HCT116 (cell line): ENCODE measurements around the gene IRF8. TPM values are rescaled to one million over a fixed set of nuclear protein-coding genes. Genes with fewer than 3 reads are reported as not detected.

Experiments used
- ATAC-seq: fragments of 200-7000 bp; cut with Tn5 transposase; 2 replicates; pipeline ENCODE4 v1.9.1; 2020; ENCODE audit warnings: mild to moderate bottlenecking, moderate library complexity
- BruUV-seq: library from RNA; stranded (reverse); fragments of 400-500 nt; replicated peaks from 2 replicates; lab custom pipeline; 2021; lab: Mats Ljungman, UMichigan
- CTCF ChIA-PET: fragments of 300-600 bp; sonication (Branson Sonifier 250); formaldehyde crosslinking; loops from one replicate; lab custom pipeline; 2021; ENCODE audit warnings: antibody characterized with exemption; lab: Charles Lee
- POLR2A ChIA-PET: fragments of 300-600, 350-600 bp; sonication (Branson Sonifier 250); formaldehyde crosslinking; loops from one replicate; lab custom pipeline; 2021; ENCODE audit warnings: antibody characterized with exemption; lab: Charles Lee
- RAD21 ChIA-PET, 2 experiments: fragments of 300-600 bp; sonication (Branson Sonifier 250); formaldehyde crosslinking; loops; one replicate each; lab custom pipeline; 2023; ENCODE audit warnings: low total read pairs in 2 of 2; ENCODE audit not compliant: uncharacterized antibody in 2 of 2, unreplicated experiment in 2 of 2, low non-redundant PET in 1 of 2; lab: Charles Lee
- DNase-seq: peaks from one replicate; pipeline ENCODE4 v3.0.0-alpha.2; 2010; ENCODE audit warnings: low read depth, low spot score
- H2AFZ ChIP-seq: fragments of 200-600 bp; shearing (Covaris generic), sonication (generic); 2 replicates; pipeline ENCODE4 v1.6.1; 2017; ENCODE audit warnings: low read depth, mixed run types, mixed read lengths, antibody characterized with exemption, low read length; ENCODE audit not compliant: poor library complexity, severe bottlenecking
- H3K27ac ChIP-seq: 2 replicates; pipeline ENCODE4 v1.5.1; 2012; ENCODE audit warnings: low read depth, low read length
- H3K27me3 ChIP-seq: fragments of 200-600 bp; sonication (generic); 2 replicates; pipeline ENCODE4 v1.6.1; 2016; ENCODE audit warnings: mixed run types, low read length, mixed read lengths; ENCODE audit not compliant: insufficient read depth
- H3K36me3 ChIP-seq, 2 experiments: fragments of 200-500 bp in 1 of 2; fragments of 200-600 bp in 1 of 2; sonication (Bioruptor generic) in 1 of 2; sonication (generic) in 1 of 2; 2 replicates each; pipeline versions ENCODE4 v1.5.1 to v1.6.1; 2014 to 2016; ENCODE audit warnings: low read length in 2 of 2, inconsistent platforms in 1 of 2, mixed read lengths in 1 of 2, mixed run types in 1 of 2; ENCODE audit not compliant: insufficient read depth in 2 of 2, control insufficient read depth in 1 of 2
- H3K4me1 ChIP-seq, 2 experiments: fragments of 200-600 bp in 1 of 2; sonication (generic) in 1 of 2; 2 replicates each; pipeline versions ENCODE4 v1.5.1 to v1.6.1; 2012 to 2017; ENCODE audit warnings: low read length in 2 of 2, inconsistent platforms in 1 of 2, mild to moderate bottlenecking in 1 of 2, mixed read lengths in 1 of 2, mixed run types in 1 of 2, moderate library complexity in 1 of 2; ENCODE audit not compliant: insufficient read depth in 2 of 2, control insufficient read depth in 1 of 2
- H3K4me2 ChIP-seq: fragments of 200-600 bp; sonication (generic); 2 replicates; pipeline ENCODE4 v1.6.1; 2017; ENCODE audit warnings: mixed run types, low read length, mixed read lengths
- H3K4me3 ChIP-seq, 2 experiments: fragments of 200-600 bp in 1 of 2; sonication (generic) in 1 of 2; replicated peaks in 1 of 2; 2 replicates each; pipeline ENCODE4 v1.5.1; 2011 to 2016; ENCODE audit warnings: low read length in 2 of 2, control low read depth in 1 of 2, low read depth in 1 of 2, mild to moderate bottlenecking in 1 of 2, mixed read lengths in 1 of 2, mixed run types in 1 of 2
- H3K79me2 ChIP-seq: fragments of 200-600 bp; sonication (generic); 2 replicates; pipeline ENCODE4 v1.6.1; 2017; ENCODE audit warnings: mild to moderate bottlenecking, mixed run types, low read length, moderate library complexity, mixed read lengths; ENCODE audit not compliant: insufficient read depth
- H3K9ac ChIP-seq: fragments of 200-600 bp; sonication (generic); 2 replicates; pipeline ENCODE4 v1.6.1; 2016; ENCODE audit warnings: low read length, mixed read lengths
- H3K9me2 ChIP-seq: fragments of 200-600 bp; sonication (generic), shearing (Covaris generic); 2 replicates; pipeline ENCODE4 v1.6.1; 2017; ENCODE audit warnings: mixed run types, mild to moderate bottlenecking, moderate library complexity; ENCODE audit not compliant: insufficient read depth
- H3K9me3 ChIP-seq, 2 experiments: fragments of 200-500 bp in 1 of 2; fragments of 200-600 bp in 1 of 2; sonication (Bioruptor generic) in 1 of 2; sonication (generic) in 1 of 2; 2 replicates each; pipeline ENCODE4 v1.6.1; 2014 to 2017; ENCODE audit warnings: low read length in 2 of 2, mixed read lengths in 2 of 2, inconsistent platforms in 1 of 2, low read depth in 1 of 2, mild to moderate bottlenecking in 1 of 2, mixed run types in 1 of 2, moderate library complexity in 1 of 2; ENCODE audit not compliant: control insufficient read depth in 1 of 2, insufficient read depth in 1 of 2
- H4K20me1 ChIP-seq: fragments of 200-600 bp; sonication (generic), shearing (Covaris generic); 2 replicates; pipeline ENCODE4 v1.6.1; 2017; ENCODE audit warnings: mixed run types, mild to moderate bottlenecking, moderate library complexity; ENCODE audit not compliant: insufficient read depth
- ATF3 ChIP-seq: IDR thresholded peaks from 2 replicates; pipeline ENCODE4 v1.6.1; 2012
- CBX3 ChIP-seq: IDR thresholded peaks from 2 replicates; pipeline ENCODE4 v1.6.1; 2012; ENCODE audit warnings: low read depth
- CEBPB ChIP-seq: IDR thresholded peaks from 2 replicates; pipeline ENCODE4 v1.6.1; 2012; ENCODE audit warnings: low read depth
- CTCF ChIP-seq, 3 experiments: fragments of 200-600 bp in 1 of 3; sonication (generic) in 1 of 3; IDR thresholded peaks in 2 of 3; conservative IDR thresholded peaks in 1 of 3; 2 replicates each; pipeline ENCODE4 v1.5.1; 2012 to 2017; ENCODE audit warnings: low read depth in 2 of 3, low read length in 2 of 3, antibody characterized with exemption in 1 of 3, borderline replicate concordance in 1 of 3, control low read depth in 1 of 3, mild to moderate bottlenecking in 1 of 3, mixed read lengths in 1 of 3, mixed run types in 1 of 3, moderate library complexity in 1 of 3; ENCODE audit not compliant: insufficient read depth in 1 of 3
- EGR1 ChIP-seq: IDR thresholded peaks from 2 replicates; pipeline ENCODE4 v1.6.1; 2012; ENCODE audit warnings: low read depth
- ELF1 ChIP-seq: IDR thresholded peaks from 2 replicates; pipeline ENCODE4 v1.6.1; 2012; ENCODE audit warnings: low read depth, borderline replicate concordance
- EZH2 ChIP-seq: fragments of 200-600 bp; sonication (generic); IDR thresholded peaks from 2 replicates; pipeline ENCODE4 v1.6.1; 2017; ENCODE audit warnings: antibody characterized with exemption, mixed run types
- EZH2phosphoT487 ChIP-seq: fragments of 200-600 bp; IDR thresholded peaks from 2 replicates; pipeline ENCODE4 v1.6.1; 2018; ENCODE audit warnings: antibody characterized with exemption, borderline replicate concordance
- JUND ChIP-seq: IDR thresholded peaks from 2 replicates; pipeline ENCODE4 v1.6.1; 2012
- MAX ChIP-seq: IDR thresholded peaks from 2 replicates; pipeline ENCODE4 v1.6.1; 2012
- POLR2A ChIP-seq: IDR thresholded peaks from 2 replicates; pipeline ENCODE4 v1.7.0; 2011; ENCODE audit warnings: borderline replicate concordance; ENCODE audit not compliant: insufficient read depth, insufficient read length; ENCODE audit errors: extremely low read depth
- POLR2AphosphoS5 ChIP-seq: IDR thresholded peaks from 2 replicates; pipeline ENCODE4 v1.6.1; 2011; ENCODE audit warnings: mild to moderate bottlenecking, low read depth, low read length, moderate library complexity
- RAD21 ChIP-seq: IDR thresholded peaks from 2 replicates; pipeline ENCODE4 v1.6.1; 2012; ENCODE audit warnings: low read depth, mild to moderate bottlenecking
- REST ChIP-seq: IDR thresholded peaks from 2 replicates; pipeline ENCODE4 v1.6.1; 2012; ENCODE audit warnings: low read depth
- SIN3A ChIP-seq: IDR thresholded peaks from 2 replicates; pipeline ENCODE4 v1.6.1; 2012; ENCODE audit warnings: low read depth
- SRF ChIP-seq: IDR thresholded peaks from 2 replicates; pipeline ENCODE4 v1.6.1; 2012; ENCODE audit warnings: low read depth
- TCF7L2 ChIP-seq: IDR thresholded peaks from 2 replicates; pipeline ENCODE4 v1.7.0; 2011; ENCODE audit warnings: borderline replicate concordance, inconsistent platforms; ENCODE audit not compliant: insufficient read depth, insufficient read length; ENCODE audit errors: extremely low read depth
- ZBTB33 ChIP-seq: IDR thresholded peaks from 2 replicates; pipeline ENCODE4 v1.6.1; 2011; ENCODE audit warnings: mild to moderate bottlenecking, low read length, moderate library complexity; ENCODE audit not compliant: insufficient replicate concordance; ENCODE audit errors: extremely low read depth
- ZFX ChIP-seq: fragments of 450-650 bp; IDR thresholded peaks from 2 replicates; pipeline ENCODE4 v1.6.1; 2017
- ZNF274 ChIP-seq: fragments of 200-500 bp; sonication (Bioruptor generic); IDR thresholded peaks from 2 replicates; pipeline ENCODE4 v1.6.1; 2014; ENCODE audit warnings: mild to moderate bottlenecking, low read depth, low read length, inconsistent platforms
- intact Hi-C: fragments of 100-400 bp; cut with micrococcal nuclease; formaldehyde crosslinking; loops from 2 replicates; pipeline ENCODE4 v1.10.0; 2022
- total RNA-seq: library from RNA; stranded (reverse); gene quantifications from one replicate; pipeline ENCODE4 v1.2.1, GENCODE V29; 2021; ENCODE audit not compliant: unreplicated experiment

Gene IRF8
- total RNA-seq, 1 experiment from 2014 or later = 0.61 TPM

GRCh38 chr16:85943711-85944110, 44.7 kb downstream of the IRF8 start:
- no peaks in the 10 kb centered on the region for H3K79me2 ChIP-seq
- TF ChIP-seq MAX (no peak), POLR2AphosphoS5 (no peak), ZFX (no peak), ELF1 (no peak), TCF7L2 (no peak), ATF3 (no peak), RAD21 (no peak), CTCF (IDR thresholded peaks at IDR 0.05 in 2 of 3, conservative IDR thresholded peaks at IDR 0.05 in 1 of 3; ENCODE audit: borderline replicate concordance in 1 of 3, insufficient read depth in 1 of 3, low read depth in 2 of 3, low read length in 2 of 3) (no peak), EZH2phosphoT487 (no peak), ZNF274 (no peak), REST (no peak), SIN3A (no peak), POLR2A (no peak), ZBTB33 (no peak), EZH2 (no peak), EGR1 (no peak), JUND (no peak), CBX3 (no peak), SRF (no peak), CEBPB (no peak)
- no peaks in the 10 kb centered on the region for H3K36me3 ChIP-seq
- H2AFZ ChIP-seq = no peak overlapping the region
- ChIA-PET POLR2A (no interaction called here), CTCF (no interaction called here), RAD21 (no interaction called here)
- no peaks in the 10 kb centered on the region for H4K20me1 ChIP-seq
- H3K4me1 ChIP-seq = no peaks in the 10 kb centered on the region
- no peak overlapping the region for H3K4me3 ChIP-seq
- H3K9me2 ChIP-seq = no peaks in the 10 kb centered on the region
- H3K27ac ChIP-seq = no peak overlapping the region
- ATAC-seq = no peak
- H3K9ac ChIP-seq = no peak overlapping the region
- peaks cover 78% of the 10 kb centered on the region for H3K27me3 ChIP-seq
- no peak for DNase-seq
- no TSS peak for BruUV-seq
- H3K4me2 ChIP-seq = no peak overlapping the region
- intact Hi-C loops = no loop called here
- H3K9me3 ChIP-seq = no peaks in the 10 kb centered on the region
